HG02973 (cell line): Measurements from ENCODE around the gene TBCA.

Experiments
- ATAC-seq: cut with Tn5 transposase; IDR thresholded peaks from one replicate; pipeline ENCODE4 v1.9.1; 2021; ENCODE audit warnings: moderate library complexity; ENCODE audit not compliant: unreplicated experiment

TBCA gene, protein sequence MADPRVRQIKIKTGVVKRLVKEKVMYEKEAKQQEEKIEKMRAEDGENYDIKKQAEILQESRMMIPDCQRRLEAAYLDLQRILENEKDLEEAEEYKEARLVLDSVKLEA

DNA sequence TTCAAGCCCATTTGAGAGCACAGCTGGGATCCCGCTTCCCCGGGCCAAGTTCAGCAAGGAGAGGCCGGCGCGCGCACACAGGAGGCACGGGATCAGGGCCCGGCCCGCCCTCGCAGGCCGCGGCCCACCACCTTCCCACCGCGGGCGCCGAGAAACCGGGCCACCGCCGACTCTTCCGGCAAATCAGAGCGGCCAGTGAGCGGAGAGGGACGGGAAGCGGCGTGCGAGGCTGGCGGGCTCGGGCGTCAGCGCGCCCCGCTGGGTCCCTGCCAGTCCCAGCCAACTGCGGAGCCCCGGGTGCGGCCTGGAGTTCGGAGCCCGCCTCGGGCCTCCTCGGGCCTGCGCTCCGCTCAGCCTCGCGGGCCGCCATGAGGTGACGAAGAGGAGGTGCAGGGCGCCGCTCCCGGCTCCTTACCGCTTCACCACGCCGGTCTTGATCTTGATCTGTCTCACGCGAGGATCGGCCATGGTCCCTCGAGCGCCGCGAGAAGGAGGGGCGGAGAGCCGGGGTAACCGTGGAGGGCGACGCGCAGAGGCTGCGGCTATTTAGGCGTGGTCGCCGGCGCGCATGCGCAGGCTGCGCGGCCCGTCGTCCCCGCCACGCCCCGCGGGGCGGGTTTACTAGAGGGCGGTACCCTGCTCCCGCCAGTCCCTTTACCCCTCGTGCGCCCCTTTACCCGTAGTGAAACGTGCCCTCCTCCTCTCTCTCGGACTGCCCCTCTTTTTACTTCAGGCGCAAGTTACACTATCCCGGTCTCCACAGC, at the start of gene TBCA:
TSS of gene TBCA (minus strand) at position 550 of the 764 bp plus-strand sequence. CDS start at position 468, 82 bp downstream.
- peak; percentile 81 for ATAC-seq

DNA sequence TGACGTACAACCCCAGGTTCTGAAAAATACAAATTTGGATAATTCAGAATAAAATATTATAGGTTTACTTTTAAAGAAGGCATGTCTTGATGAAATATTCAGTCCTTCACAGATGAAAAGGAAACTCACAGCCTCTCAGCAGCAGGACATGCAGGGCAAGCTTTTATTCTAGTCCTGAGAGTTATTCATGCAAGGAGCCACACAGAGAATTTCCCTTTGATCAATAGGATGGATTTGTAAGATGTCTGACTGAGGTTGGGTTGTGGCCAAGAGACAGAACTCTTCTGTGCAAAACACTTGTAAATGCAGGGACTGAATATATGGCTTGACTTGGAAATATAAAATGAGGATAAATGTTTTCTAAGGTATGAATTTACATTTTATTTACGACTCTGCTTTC, 48.8 kb upstream of the TBCA start:
- no peak for ATAC-seq

DNA sequence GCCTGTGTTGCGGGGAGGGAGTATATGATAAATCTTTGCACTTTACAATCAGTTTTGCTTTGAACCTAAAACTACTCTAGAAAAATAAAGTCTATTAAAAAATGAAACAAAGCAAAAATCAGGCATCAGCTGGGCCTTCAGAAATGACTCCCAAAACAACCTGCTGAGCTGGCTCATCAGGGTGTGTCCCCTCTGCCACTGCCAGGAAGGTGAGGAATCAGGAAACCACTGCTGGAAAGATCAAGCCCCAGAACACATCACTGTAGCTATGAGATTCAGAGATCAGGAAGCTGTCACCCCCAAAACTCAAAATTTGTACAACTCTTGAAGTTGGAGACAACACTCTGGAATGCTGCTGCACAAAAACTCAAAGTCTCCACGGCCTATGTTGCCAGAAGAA, 40.5 kb upstream of the TBCA start:
- ATAC-seq = no peak

DNA sequence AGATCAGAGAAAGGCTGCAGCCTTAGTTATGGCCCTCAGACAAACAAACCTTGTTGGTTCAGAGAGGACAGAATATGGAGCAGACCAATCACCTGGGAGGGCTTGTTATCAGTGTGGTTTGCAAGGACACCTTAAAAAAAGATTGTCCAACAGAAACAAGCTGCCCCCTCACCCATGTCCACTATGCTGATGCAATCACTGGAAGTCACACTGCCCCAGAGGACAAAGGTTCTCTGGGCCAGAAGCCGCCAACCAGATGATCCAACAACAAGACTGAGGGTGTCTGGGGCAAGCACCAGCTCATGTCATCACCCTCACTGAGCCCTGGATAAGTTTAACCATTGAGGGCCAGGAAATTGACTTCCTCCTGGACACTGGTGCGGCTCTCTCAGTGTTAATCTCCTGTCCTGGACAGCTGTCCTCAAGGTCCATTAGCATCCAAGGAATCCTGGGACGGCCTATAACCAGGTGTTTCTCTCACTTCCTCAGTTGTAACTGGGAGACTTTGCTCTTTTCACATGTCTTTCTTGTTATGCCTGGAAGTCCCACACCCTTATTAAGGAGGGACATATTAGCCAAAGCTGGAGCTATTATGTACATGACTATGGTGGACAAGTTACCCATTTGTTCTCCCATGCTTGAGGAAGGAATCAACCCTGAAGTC, 36.9 kb upstream of the TBCA start:
- ATAC-seq = no peak

DNA sequence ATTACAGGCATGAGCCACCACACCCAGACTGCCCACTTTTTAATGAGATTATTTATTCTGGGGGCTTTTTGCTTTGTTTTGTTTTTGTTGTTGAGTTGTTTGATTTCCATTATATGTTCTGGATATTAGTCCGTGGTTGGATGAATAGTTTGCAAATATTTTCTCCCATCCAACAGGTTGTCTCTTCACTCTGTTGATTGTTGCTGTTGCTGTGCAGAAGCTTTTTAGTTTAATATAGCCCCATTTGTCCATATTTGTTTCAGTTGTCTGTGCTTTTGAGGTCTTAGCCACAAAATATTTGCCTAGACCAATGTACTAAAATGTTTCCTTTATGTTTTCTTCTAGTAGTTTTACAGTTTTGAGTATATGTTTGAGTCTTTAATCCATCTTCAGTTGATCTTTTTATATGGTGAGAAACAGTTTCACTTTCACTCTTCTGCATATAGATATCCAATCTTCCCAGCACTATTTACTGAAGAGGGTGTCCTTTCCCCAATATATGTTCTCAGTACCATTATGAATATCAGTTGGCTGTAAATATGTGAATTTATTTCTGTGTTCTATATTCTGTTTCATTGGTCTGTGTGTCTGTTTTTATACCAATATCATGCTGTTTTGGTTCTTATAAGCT, 30.2 kb upstream of the TBCA start:
- ATAC-seq = no peak

DNA sequence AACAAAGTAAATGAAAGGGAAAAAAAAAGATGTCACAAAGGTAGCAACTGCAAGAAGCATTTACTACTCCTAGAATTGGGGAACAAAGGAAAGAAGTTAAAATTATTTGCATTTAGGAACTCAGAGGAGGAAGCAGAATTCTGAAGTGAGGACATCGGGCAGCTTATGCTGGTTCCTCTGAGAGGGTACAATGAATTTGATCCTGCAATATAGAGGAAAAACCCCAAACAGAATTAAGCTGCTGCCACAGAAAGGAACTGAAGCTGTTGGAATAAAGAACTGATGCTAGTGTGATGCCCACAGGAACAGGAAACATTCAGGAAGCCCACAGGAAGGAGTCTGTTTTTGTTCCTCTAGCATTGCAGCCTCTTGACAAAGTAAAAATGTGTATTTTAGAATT, 22.3 kb upstream of the TBCA start:
- ATAC-seq = no peak

DNA sequence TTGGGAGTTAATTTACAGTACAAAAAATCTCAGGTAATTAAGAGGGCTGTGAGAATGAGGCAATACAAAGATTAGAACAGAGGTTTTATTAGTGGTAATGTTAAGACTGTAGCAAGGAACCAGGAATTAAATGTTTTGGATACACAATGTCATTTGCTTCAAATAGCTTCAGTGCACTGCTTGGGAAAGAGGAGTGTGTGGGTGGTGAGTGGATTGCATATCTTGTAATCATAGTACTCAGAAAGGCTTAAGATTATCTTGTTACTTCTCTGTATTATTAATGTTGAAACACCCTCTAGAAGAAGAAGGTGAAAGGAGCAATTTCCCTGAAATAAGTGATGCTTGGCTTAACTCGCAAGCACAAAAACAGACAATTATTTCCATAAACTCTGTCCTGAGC, 21.0 kb upstream of the TBCA start:
- no peak for ATAC-seq

DNA sequence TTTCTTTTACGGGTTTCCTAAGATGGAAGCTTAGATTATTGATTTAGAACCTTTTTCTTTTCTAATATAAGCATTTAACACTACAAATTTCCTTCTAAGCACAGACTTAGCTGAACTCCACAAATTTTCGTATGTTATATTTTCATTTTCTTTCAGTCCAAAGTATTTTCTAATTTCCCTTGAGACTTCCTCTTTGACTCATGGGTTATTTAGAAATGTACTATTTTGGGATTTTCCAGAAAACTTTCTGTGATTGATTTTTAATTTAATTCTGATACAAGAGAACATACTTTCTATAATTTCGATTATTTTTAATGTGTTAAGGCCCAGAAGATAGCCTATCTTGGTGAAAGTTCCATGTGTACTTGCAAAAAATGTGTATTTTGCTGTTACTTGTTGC, 19.7 kb upstream of the TBCA start:
- no peak for ATAC-seq

DNA sequence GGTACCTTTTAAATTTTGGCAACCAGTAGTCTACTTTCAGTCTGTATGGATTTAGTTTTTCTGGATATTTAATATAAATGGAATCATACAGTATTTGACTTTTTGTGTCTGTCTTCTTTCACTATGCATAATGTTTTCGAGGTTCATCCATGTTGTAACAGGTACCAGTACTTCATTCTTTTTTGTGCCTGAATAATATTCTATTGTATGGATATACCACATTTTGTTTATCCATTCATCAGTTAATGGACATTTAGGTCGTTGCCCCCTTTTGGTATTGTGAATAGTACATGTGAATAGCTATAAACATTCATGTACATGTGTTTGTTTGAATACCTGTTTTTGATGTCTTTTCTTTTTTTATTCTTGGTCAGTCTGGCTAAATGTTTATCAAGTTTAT, 19.1 kb upstream of the TBCA start:
- ATAC-seq = no peak

DNA sequence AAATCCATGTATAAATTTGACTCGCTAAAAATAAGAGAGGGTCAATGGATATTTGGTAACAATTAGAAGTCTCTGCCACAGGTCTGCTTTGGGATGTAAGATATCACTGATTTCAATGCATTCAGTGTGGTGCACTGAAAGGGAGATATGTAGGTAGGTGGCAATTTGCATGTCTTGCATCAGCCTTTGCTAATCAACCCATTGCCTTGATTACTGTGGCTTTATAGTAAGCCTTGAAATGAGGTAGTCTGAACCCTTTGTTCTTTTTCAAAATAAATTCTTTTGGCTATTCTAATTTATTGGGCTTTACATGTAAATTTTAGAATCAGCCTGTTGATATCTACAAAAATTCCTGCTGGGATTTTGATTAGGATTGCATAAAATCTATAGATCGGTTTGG, 15.8 kb upstream of the TBCA start:
- ATAC-seq = no peak

DNA sequence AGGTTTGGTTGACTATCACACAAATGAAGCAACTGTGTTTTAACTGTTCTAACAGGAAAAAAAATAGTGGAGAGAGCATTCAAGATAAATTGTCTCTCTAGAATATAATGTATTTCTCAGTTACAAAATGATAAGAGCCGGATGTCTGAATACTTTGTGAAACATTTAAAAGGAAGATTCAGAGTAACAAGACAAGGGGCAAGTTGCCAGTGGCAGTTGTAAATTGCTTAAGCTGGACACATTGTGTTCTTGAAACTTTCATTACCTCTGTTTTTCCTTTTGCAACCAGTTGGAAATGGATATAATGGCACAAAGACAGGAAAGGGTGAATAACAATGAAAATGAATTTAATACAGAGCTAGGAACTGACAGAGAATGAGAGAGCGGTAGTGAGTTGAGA, 15.2 kb upstream of the TBCA start:
- no peak for ATAC-seq

DNA sequence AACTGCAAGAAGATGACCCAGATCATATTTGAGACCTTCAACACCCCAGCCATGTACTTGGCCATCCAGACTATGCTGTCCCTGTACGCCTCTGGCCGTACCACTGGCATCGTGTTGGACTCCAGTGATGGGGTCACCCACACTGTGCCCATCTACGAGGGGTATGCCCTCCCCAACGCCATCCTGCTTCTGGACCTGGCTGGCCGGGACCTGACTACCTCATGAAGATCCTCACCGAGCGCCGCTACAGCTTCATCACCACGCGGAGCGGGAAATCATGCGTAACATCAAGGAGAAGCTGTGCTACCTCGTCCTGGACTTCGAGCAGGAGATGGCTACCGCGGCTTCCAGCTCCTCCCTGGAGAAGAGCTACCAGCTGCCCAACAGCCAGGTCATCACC, 9.1 kb upstream of the TBCA start:
- ATAC-seq = no peak

DNA sequence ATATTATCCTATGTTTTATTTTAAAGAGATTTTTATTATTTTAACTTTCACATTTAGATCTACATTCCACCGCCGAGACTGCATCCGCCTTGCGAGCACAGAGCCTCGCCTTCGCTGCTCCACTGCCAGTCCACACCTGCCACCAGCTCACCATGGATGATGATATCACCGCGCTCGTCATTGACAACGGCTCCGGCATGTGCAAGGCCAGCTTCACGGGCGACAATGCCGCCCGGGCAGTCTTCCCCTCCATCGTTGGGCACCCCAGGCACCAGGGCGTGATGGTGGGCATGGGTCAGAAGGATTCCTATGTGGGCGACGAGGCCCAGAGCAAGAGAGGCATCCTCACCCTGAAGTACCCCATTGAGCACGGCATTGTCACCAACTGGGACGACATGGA, 8.6 kb upstream of the TBCA start:
- ATAC-seq = no peak

DNA sequence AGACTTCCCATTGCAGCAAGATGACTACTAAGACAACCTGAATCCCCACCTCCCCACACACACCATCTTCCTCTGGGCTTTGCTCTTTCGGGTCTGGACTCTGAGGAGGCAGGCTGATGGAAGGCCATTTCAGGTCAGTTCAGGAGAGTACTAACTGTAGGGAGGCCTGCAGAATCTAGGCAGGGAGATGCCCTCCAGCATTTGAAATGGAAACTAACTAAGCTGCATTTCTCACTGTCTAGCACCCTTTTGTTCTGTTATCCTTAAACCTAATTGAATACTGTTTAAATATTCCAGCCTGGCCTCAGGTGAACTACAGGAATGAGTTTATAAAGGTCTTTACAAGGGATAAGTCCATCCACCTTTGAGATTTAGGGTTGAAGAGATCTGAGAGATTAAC, 4.9 kb upstream of the TBCA start:
- ATAC-seq = no peak

DNA sequence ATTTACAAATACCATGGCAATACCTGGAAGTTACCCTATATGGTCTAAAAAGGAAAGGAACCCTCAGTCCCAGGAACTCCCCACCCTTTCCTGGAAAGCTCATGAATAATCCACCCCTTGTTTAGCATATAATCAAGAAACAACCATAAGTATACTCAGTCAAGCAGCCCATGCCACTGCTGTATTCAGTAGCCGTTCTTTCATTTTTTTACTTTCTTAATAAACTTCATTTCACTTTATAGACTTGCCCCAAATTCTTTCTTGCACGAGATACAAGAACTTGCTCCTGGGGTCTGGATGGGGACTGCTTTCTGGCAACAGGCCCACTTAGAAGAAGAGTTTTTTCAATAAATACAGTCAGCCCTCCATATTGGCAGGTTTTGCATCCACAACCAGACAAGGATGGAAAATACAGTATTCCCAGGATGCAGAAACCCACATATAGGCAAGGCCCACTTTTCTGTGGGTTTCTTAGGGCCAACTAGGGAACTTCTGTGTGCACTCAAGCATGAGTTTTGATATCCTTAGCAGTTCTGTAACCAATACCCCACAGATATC, 2.8 kb upstream of the TBCA start:
- no peak for ATAC-seq

DNA sequence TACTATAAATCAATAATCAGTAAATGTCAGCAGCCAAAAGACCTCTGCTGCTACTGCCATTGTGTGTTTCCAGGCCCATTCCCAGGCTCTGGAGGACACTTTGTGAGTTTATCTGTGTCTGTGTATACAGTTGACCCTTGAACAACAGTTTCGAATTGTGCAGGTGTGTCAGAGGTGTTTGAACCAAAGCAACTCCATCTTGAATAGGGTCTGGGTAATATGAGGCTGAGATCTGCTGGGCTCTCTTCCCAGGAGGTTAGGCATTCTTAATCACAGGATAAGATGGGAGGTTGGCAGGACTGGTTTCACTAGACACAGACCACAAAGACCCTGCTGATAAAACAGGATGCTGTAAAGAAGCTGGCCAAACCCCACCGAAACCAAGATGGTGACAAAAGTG, 2.3 kb upstream of the TBCA start:
- no peak for ATAC-seq

DNA sequence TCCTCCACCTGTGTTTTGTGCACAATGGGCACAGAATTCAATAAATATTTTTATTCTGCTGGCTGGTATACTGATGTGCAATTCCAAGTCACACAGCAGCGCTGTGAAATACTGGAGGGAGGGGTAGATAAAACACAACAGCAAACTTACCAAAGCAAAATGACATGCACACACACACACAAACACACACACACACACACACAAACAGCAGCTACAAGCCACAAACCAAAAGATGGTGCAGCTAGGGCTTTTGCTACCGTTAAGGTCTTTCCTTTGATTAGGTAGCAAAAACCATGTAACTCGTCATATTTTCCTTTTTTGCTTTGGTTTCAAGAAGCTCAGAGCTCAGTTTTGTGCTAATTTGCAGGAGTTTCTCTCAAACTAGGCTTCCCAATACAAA, 1.8 kb upstream of the TBCA start:
- ATAC-seq = no peak

DNA sequence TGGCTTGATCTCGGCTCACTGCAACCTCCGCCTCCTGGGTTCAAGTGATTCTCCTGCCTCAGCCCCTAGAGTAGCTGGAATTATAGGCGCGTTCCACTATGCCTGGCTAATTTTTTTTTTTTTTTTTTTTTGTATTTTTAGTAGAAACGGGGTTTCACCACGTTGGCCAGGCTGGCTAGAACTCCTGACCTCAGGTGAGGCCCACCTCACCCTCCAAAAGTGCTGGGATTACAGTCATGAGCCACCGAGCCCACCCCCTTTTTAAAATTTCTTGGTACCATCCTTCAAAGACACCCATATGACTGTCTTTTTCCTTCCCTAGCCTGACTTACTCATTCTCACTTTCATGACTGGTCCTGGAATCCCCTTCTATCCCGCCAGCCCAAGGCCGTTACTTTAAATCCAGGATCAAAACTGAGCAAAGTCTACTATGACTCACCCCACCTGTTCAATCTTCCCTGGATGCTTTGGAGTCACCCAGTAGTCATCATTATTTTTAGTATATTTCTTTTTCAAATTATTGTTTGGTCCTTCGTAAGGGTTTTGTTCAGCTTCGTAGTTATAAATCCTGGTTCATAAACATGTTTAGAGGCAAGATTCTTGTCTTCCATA, 1.2 kb upstream of the TBCA start:
- ATAC-seq = no peak

DNA sequence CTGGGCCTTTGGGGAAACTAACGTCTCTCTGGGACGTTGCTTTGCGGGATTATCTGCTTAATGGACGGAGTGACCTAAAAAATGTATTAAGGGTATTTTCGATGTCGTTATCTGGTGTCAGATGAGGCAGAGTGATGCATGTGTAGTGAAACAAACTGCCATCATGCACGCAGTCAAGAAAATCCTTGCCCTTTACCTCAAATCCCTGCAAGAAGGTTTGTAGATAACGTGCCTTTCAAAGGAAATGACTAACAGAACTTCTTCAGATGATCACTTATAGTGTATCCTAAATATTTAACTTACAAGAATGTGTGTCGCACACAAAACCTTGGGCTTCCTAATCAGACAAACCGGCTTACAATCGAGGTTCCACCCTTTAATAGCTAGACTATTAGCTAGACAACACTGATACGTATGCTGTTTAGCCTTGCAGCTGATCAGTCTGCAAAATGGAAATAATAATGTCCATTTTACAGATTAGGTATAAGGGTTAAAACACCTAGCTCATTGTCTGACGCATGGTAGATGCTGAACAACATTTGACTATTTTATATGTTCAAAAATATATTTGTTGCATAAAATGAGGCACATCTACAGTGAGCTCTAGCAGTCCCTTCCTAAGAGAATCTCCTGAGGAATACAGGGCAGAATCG, 541 bp upstream of the TBCA start:
- ATAC-seq = peak; percentile 1

DNA sequence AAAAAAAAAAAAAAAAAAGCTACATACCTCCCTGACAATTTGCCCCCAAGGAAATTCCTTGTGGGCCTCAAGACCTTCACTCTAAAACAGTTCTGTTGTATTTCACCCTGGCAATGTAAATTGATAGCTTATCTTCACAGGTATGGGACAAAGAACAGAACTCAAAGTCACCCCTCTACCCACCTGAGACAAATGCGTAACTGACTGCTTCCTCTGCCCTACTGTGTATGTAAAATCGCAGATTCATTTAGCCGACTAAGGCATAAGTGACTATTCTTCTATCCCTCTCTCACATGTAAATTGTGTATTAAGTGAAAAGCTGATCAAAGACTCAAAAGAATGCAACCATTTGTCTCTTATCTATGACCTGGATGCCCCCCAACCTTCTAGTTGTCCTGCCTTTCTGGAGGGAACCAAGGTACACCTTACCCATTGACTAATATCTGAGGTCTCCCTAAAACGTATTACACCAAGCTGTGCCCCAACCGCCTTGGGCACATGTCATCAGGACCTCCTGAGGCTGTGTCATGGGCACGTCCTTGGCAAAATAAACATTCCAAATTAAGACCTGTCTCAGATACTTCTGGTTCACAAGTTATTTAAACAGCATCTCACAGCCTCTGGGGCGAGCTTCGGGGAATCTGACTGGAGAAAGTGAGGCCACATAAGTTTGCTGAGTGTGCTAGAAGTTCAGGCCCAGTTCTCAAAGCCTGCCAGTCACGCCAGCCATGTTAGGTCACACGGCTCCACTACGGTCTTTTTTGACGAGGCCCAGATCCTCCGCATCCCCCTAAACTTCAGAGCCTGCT, 954 bp downstream of the TBCA start:
- peak; percentile 9 for ATAC-seq
